Measurements from ENCODE around the gene PCAT6. TPM values are rescaled to one million over a fixed set of nuclear protein-coding genes. Genes with fewer than 3 reads are reported as not detected.
"Not testable (repeated sequence)": the region's sequence is repeated elsewhere in the genome, so short reads cannot be mapped to it uniquely, and the experiment has no call there.

Gene PCAT6
- total RNA-seq, 1 donor from 2014 or later = not detected

DNA sequence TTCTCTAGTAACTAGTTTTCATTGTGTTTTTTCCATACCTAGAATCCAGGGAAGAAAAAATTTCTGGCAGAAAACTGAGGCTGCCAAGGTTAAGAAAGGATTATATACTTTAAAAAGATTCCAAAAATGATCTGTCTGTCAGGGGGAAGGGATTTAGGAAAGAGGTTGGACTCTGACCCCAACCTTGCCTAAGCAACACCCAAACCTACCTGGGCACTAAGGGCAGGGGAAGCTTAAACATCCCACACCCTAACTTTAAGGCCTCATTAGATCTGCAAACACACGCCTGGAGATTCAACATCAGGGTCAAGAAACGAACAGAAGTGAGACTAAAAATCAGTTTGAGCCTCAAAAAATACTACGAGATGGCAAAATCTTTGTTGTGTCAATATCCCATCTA lies 22.0 kb upstream of the PCAT6 start:
- H3K27me3 ChIP-seq (ENCODE audit: control insufficient read depth, insufficient read depth, low read length) = no peaks in the 10 kb centered on the region
- DNase-seq (ENCODE audit: low read depth) (no peak), FAIRE-seq (no peak)
- peaks cover 1% of the 10 kb centered on the region for H3K36me3 ChIP-seq (ENCODE audit: control insufficient read depth, insufficient read depth, low read length)
- TF ChIP-seq, protein P1, sequence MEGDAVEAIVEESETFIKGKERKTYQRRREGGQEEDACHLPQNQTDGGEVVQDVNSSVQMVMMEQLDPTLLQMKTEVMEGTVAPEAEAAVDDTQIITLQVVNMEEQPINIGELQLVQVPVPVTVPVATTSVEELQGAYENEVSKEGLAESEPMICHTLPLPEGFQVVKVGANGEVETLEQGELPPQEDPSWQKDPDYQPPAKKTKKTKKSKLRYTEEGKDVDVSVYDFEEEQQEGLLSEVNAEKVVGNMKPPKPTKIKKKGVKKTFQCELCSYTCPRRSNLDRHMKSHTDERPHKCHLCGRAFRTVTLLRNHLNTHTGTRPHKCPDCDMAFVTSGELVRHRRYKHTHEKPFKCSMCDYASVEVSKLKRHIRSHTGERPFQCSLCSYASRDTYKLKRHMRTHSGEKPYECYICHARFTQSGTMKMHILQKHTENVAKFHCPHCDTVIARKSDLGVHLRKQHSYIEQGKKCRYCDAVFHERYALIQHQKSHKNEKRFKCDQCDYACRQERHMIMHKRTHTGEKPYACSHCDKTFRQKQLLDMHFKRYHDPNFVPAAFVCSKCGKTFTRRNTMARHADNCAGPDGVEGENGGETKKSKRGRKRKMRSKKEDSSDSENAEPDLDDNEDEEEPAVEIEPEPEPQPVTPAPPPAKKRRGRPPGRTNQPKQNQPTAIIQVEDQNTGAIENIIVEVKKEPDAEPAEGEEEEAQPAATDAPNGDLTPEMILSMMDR (IDR thresholded peaks at IDR 0.05; ENCODE audit: insufficient read depth, low read length, severe bottlenecking) = no peak
- H3K4me3 ChIP-seq (ENCODE audit: low read depth, low read length) = no peak overlapping the region

DNA sequence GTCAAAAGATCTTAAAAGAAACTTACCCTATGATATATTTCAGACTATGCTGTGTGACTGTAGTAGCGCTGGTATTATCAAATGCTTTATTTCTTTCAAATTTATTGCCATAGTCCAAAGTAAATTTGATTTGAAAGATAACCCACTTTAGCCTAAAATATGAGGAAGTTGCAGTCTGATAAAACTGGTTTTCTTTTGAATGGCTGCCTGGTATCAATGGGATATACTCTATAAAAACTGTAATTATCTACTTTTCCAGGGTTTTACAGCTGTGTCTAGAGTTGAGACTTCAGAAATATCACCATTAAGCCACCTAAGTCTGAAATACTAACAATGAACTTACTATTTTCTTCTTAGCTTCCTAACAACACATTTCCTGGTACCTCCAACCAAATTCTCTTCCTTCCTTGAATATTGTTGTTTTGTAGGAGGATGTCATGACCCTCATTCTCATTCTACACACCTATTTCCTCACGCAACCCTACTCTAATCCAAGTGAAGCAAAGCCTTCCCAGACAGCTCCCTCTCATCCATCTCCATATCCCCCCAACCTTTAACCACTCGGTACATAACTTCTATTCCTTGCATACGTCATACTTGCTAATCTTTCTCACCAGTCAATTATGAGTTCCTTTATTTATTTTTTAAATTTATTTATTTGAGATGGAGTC lies 19.5 kb upstream of the PCAT6 start:
- Histone ChIP-seq H3K36me3 (ENCODE audit: control insufficient read depth, insufficient read depth, low read length) (peaks cover 3% of the 10 kb centered on the region), H3K4me3 (ENCODE audit: low read depth, low read length) (no peak overlapping the region), H3K27me3 (ENCODE audit: control insufficient read depth, insufficient read depth, low read length) (no peaks in the 10 kb centered on the region)
- TF ChIP-seq, protein P1 (IDR thresholded peaks at IDR 0.05; ENCODE audit: insufficient read depth, low read length, severe bottlenecking) = no peak
- DNase-seq (ENCODE audit: low read depth) (no peak), FAIRE-seq (no peak)

DNA sequence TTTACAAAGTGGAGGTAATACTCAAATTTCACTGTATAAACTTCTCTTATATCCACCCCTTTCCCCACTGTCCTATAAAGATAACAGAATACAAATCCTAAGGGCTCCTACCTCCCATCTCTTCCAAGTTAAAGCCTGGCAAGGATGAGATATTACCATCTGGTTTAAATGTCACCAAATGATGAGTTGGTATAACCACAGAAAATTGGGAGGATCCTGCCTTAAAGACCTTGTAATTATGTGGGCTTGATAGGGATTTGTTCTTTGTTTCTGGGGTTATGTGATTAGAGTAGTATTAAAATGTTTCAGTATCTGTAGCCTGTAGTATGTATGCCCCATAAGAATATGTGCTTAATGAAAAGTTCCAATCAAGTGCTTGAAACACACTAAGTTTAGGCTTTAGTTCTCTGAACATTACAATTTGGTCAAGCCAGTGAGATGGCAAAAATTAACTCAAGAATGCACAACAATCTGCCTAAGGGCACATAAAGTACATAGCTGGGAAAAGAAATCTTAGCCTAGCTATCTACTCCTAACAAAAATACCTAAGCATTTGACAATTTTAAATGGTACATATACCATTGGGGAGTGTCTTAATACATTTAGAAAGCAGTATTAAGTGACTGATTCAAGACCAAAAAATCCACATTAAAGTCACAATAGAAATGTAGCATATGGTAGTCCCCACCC lies 16.6 kb upstream of the PCAT6 start:
- Histone ChIP-seq H3K4me3 (ENCODE audit: low read depth, low read length) (no peak overlapping the region), H3K36me3 (ENCODE audit: control insufficient read depth, insufficient read depth, low read length) (peaks cover 7% of the 10 kb centered on the region), H3K27me3 (ENCODE audit: control insufficient read depth, insufficient read depth, low read length) (no peaks in the 10 kb centered on the region)
- TF ChIP-seq, protein P1 (IDR thresholded peaks at IDR 0.05; ENCODE audit: insufficient read depth, low read length, severe bottlenecking) = no peak
- DNase-seq (ENCODE audit: low read depth) (no peak), FAIRE-seq (no peak)

DNA sequence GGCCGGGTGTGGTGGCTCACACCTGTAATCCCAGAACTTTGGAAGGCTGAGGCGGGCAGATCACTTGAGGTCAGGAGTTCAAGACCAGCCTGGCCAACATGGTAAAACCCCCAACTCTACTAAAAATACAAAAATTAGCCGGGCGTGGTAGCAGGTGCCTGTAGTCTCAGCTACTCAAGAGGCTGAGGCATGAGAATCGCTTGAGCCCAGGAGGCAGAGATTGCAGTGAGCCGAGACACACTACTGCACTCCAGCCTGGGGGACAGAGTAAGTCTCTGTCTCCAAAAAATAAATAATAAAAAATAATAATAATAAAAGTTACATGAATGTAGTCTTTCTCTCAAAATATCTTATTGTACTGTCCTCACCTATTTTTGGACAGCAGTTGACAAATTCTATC lies 15.8 kb upstream of the PCAT6 start:
- H3K27me3 ChIP-seq (ENCODE audit: control insufficient read depth, insufficient read depth, low read length); FAIRE-seq; H3K36me3 ChIP-seq (ENCODE audit: control insufficient read depth, insufficient read depth, low read length); DNase-seq (ENCODE audit: low read depth); H3K4me3 ChIP-seq (ENCODE audit: low read depth, low read length): not testable (repeated sequence)

DNA sequence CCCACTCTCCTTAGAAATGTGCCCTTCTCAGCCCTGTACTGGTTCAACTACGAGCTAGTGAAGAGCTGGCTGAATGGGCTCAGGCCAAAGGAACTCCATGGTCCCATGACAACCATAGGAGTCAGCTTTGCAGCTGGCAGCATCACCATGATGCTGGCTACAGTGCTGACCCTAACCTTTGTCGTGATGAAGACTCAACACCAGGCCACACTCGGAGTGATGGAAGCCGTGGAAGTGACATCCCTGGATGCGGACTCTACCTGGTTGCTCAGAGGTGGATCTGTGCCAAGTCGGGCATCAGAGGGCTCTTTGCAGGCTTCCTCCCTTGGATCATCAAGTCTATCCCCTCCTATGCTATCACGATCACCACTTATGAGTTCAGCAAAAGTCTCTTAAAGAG lies 14.1 kb upstream of the PCAT6 start:
- H3K4me3 ChIP-seq (ENCODE audit: low read depth, low read length) = no peak overlapping the region
- TF ChIP-seq, protein P1 (IDR thresholded peaks at IDR 0.05; ENCODE audit: insufficient read depth, low read length, severe bottlenecking) = no peak
- H3K36me3 ChIP-seq (ENCODE audit: control insufficient read depth, insufficient read depth, low read length) = peaks cover 7% of the 10 kb centered on the region
- DNase-seq (ENCODE audit: low read depth) (no peak), FAIRE-seq (no peak)
- no peaks in the 10 kb centered on the region for H3K27me3 ChIP-seq (ENCODE audit: control insufficient read depth, insufficient read depth, low read length)

DNA sequence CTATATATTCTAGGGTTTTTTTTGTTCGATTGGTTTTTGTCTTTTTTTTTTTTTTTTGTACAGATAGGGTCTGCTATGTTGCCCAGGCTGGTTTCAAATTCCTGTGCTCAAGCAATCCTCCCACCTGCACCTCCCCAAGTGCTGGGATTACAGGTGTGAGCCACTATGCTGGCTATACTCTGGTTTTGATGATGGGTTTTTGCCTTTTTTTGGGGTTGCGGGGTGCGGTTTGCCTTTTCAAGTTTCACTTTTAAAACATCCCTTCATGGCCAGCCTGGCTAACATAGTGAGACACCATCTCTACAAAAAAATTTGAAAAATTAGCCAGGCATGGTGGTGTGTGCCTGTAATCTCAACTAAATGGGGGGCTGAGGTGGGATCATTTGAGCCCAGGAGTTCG lies 12.5 kb upstream of the PCAT6 start:
- TF ChIP-seq, protein P1 (IDR thresholded peaks at IDR 0.05; ENCODE audit: insufficient read depth, low read length, severe bottlenecking) = no peak
- Histone ChIP-seq H3K27me3 (ENCODE audit: control insufficient read depth, insufficient read depth, low read length) (no peaks in the 10 kb centered on the region), H3K4me3 (ENCODE audit: low read depth, low read length) (no peak overlapping the region), H3K36me3 (ENCODE audit: control insufficient read depth, insufficient read depth, low read length) (peaks cover 7% of the 10 kb centered on the region)
- no peak for DNase-seq (ENCODE audit: low read depth)
- FAIRE-seq = no peak
